ENCODE measurements around the gene CDK6.

DNA sequence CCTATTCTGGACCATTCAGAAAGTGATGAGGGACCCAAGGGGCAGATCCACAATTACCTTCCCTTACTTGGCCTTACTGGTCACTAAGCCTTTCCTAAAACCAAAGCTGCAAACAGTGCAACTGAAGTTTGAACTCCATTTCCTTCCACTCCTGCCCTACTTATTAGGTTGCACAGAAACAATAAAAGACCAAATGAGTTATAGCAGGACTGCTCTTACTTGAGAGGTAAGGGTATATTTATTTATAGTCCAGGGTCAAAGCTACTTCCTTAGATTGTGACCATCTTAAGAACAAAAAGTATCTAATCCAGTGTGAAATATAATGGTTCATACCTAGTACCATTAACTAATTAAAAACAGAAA lies 27.0 kb downstream of the CDK6 start:
- no peak for TF ChIP-seq POLR2A (IDR thresholded peaks at IDR 0.05; ENCODE audit: borderline replicate concordance, extremely low read depth, insufficient read depth, insufficient read length)
- TF ChIP-seq, protein P1, sequence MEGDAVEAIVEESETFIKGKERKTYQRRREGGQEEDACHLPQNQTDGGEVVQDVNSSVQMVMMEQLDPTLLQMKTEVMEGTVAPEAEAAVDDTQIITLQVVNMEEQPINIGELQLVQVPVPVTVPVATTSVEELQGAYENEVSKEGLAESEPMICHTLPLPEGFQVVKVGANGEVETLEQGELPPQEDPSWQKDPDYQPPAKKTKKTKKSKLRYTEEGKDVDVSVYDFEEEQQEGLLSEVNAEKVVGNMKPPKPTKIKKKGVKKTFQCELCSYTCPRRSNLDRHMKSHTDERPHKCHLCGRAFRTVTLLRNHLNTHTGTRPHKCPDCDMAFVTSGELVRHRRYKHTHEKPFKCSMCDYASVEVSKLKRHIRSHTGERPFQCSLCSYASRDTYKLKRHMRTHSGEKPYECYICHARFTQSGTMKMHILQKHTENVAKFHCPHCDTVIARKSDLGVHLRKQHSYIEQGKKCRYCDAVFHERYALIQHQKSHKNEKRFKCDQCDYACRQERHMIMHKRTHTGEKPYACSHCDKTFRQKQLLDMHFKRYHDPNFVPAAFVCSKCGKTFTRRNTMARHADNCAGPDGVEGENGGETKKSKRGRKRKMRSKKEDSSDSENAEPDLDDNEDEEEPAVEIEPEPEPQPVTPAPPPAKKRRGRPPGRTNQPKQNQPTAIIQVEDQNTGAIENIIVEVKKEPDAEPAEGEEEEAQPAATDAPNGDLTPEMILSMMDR (IDR thresholded peaks at IDR 0.05 in 2 of 3, conservative IDR thresholded peaks at IDR 0.05 in 1 of 3; ENCODE audit: borderline replicate concordance in 1 of 3, insufficient read depth in 1 of 3, low read depth in 2 of 3, low read length in 2 of 3) = no peak

All from HCT116 (cell line).